GM12865 (cell line): ENCODE results near the gene ACO1.

Source experiments
- DNase-seq: peaks from one replicate; pipeline ENCODE4 v3.0.0; 2010; ENCODE audit warnings: low read depth
- H3K4me3 ChIP-seq: 2 replicates; pipeline ENCODE4 v1.5.1; 2011; ENCODE audit warnings: mild to moderate bottlenecking, low read depth, low read length, control low read depth
- CTCF ChIP-seq: IDR thresholded peaks from 2 replicates; pipeline ENCODE4 v1.5.1; 2011; ENCODE audit warnings: low read length, control low read depth, low read depth, inconsistent platforms; ENCODE audit not compliant: insufficient read depth; ENCODE audit errors: missing control alignments

Gene ACO1

GRCh38 chr9:32427111-32427873, 42.8 kb downstream of the ACO1 start:
- TF ChIP-seq CTCF = no peak
- no peak overlapping the region for H3K4me3 ChIP-seq
- DNase-seq = no peak

- no peak for DNase-seq
These were observed 46.3 kb downstream of the ACO1 start for GRCh38 chr9:32430720-32431119.

GRCh38 chr9:32431196-32431595, 46.8 kb downstream of the ACO1 start:
- no peak for DNase-seq
- no peak for TF ChIP-seq CTCF
- H3K4me3 ChIP-seq = no peak overlapping the region

More at GRCh38 chr9:32430720-32431119, 46.3 kb downstream of the ACO1 start:
- no peak overlapping the region for H3K4me3 ChIP-seq
- TF ChIP-seq CTCF = no peak

GRCh38 chr9:32431940-32432555, 47.6 kb downstream of the ACO1 start:
- DNase-seq = peak; percentile 29
- no peak overlapping the region for H3K4me3 ChIP-seq
- TF ChIP-seq CTCF = peak; percentile 19

GRCh38 chr9:32434892-32435291, 50.4 kb downstream of the ACO1 start:
- DNase-seq = no peak
- TF ChIP-seq CTCF = no peak
- H3K4me3 ChIP-seq = no peak overlapping the region

- DNase-seq = no peak
- no peak for TF ChIP-seq CTCF
- H3K4me3 ChIP-seq = no peak overlapping the region
These were observed 57.2 kb downstream of the ACO1 start for GRCh38 chr9:32441678-32442077.
